H9 (cell line): ENCODE results near the gene CYTH4. TPM values are rescaled to one million over a fixed set of nuclear protein-coding genes. Genes with fewer than 3 reads are reported as not detected.

Experiments used
- DNase-seq: peaks from one replicate; pipeline ENCODE4 v3.0.0-alpha.2; 2017
- H2AFZ ChIP-seq: one replicate; pipeline ENCODE4 v1.6.1; 2013; ENCODE audit warnings: mild to moderate bottlenecking, low read length, control low read depth, moderate library complexity
- H2AK5ac ChIP-seq: 2 replicates; pipeline ENCODE4 v1.6.1; 2013; ENCODE audit warnings: low read length, control low read depth, mixed read lengths; ENCODE audit not compliant: insufficient read length
- H2BK120ac ChIP-seq: one replicate; pipeline ENCODE4 v1.6.1; 2013; ENCODE audit warnings: low read depth, mild to moderate bottlenecking, low read length, control low read depth, inconsistent platforms; ENCODE audit not compliant: poor library complexity, severe bottlenecking
- H2BK12ac ChIP-seq: 2 replicates; pipeline ENCODE4 v1.6.1; 2013; ENCODE audit warnings: low read length, control low read depth, mixed read lengths, low read depth; ENCODE audit not compliant: insufficient read length
- H2BK15ac ChIP-seq: 2 replicates; pipeline ENCODE4 v1.6.1; 2013; ENCODE audit warnings: low read depth, low read length, control low read depth
- H2BK20ac ChIP-seq: one replicate; pipeline ENCODE4 v1.6.1; 2013; ENCODE audit warnings: low read depth, mild to moderate bottlenecking, low read length, control low read depth, inconsistent platforms; ENCODE audit not compliant: poor library complexity, severe bottlenecking
- H2BK5ac ChIP-seq: 2 replicates; pipeline ENCODE4 v1.6.1; 2013; ENCODE audit warnings: low read length, control low read depth, mixed read lengths; ENCODE audit not compliant: insufficient read length
- H3K14ac ChIP-seq: 2 replicates; pipeline ENCODE4 v1.6.1; 2013; ENCODE audit warnings: low read length, control low read depth; ENCODE audit not compliant: insufficient read depth
- H3K18ac ChIP-seq: 2 replicates; pipeline ENCODE4 v1.6.1; 2013; ENCODE audit warnings: low read depth, mild to moderate bottlenecking, mixed read lengths, low read length, control low read depth; ENCODE audit not compliant: insufficient read length
- H3K23ac ChIP-seq: 2 replicates; pipeline ENCODE4 v1.6.1; 2013; ENCODE audit warnings: low read length, control low read depth, mixed read lengths, low read depth; ENCODE audit not compliant: insufficient read length
- H3K23me2 ChIP-seq: 2 replicates; pipeline ENCODE4 v1.6.1; 2013; ENCODE audit warnings: low read depth, mild to moderate bottlenecking, mixed read lengths, low read length, control low read depth; ENCODE audit not compliant: insufficient read length, poor library complexity, severe bottlenecking
- H3K27ac ChIP-seq: 2 replicates; pipeline ENCODE4 v1.5.1; 2013; ENCODE audit warnings: low read length, control low read depth, mixed read lengths, low read depth; ENCODE audit not compliant: insufficient read length
- H3K27me3 ChIP-seq: 2 replicates; pipeline ENCODE4 v1.6.1; 2013; ENCODE audit warnings: low read length, control low read depth, inconsistent platforms; ENCODE audit not compliant: insufficient read depth
- H3K4ac ChIP-seq: 2 replicates; pipeline ENCODE4 v1.6.1; 2013; ENCODE audit warnings: low read depth, mild to moderate bottlenecking, control low read depth, inconsistent platforms, low read length, moderate library complexity
- H3K4me1 ChIP-seq: 2 replicates; pipeline ENCODE4 v1.6.1; 2013; ENCODE audit warnings: low read length, control low read depth, inconsistent platforms; ENCODE audit not compliant: insufficient read depth
- H3K4me2 ChIP-seq: 2 replicates; pipeline ENCODE4 v1.6.1; 2013; ENCODE audit warnings: low read length, control low read depth, mixed read lengths; ENCODE audit not compliant: insufficient read length, insufficient read depth
- H3K56ac ChIP-seq: 2 replicates; pipeline ENCODE4 v1.6.1; 2013; ENCODE audit warnings: low read depth, mild to moderate bottlenecking, mixed read lengths, low read length, control low read depth; ENCODE audit not compliant: insufficient read length
- H3K79me1 ChIP-seq: 2 replicates; pipeline ENCODE4 v1.6.1; 2013; ENCODE audit warnings: low read depth, mild to moderate bottlenecking, moderate library complexity, low read length, control low read depth, inconsistent platforms; ENCODE audit not compliant: insufficient read depth, poor library complexity, severe bottlenecking
- H3K79me2 ChIP-seq: 2 replicates; pipeline ENCODE4 v1.6.1; 2013; ENCODE audit warnings: low read length, control low read depth, inconsistent platforms; ENCODE audit not compliant: insufficient read depth
- H3K9ac ChIP-seq: 2 replicates; pipeline ENCODE4 v1.6.1; 2013; ENCODE audit warnings: low read length, control low read depth, mixed read lengths; ENCODE audit not compliant: insufficient read length; ENCODE audit errors: extremely low read depth
- H3K9me3 ChIP-seq: one replicate; pipeline ENCODE4 v1.6.1; 2013; ENCODE audit warnings: low read depth, low read length, inconsistent platforms; ENCODE audit not compliant: control insufficient read depth
- H3T11ph ChIP-seq: one replicate; pipeline ENCODE4 v1.6.1; 2013; ENCODE audit warnings: mild to moderate bottlenecking, low read length, control low read depth, inconsistent platforms
- H4K20me1 ChIP-seq: one replicate; pipeline ENCODE4 v1.6.1; 2013; ENCODE audit not compliant: control insufficient read depth, insufficient read length, insufficient read depth
- H4K5ac ChIP-seq: 2 replicates; pipeline ENCODE4 v1.6.1; 2013; ENCODE audit warnings: low read depth, mild to moderate bottlenecking, mixed read lengths, low read length, control low read depth; ENCODE audit not compliant: insufficient read length
- H4K8ac ChIP-seq: replicated peaks from 2 replicates; pipeline ENCODE4 v1.6.1; 2013; ENCODE audit warnings: low read length, control low read depth, mixed read lengths, low read depth; ENCODE audit not compliant: insufficient read length
- H4K91ac ChIP-seq: 2 replicates; pipeline ENCODE4 v1.6.1; 2013; ENCODE audit warnings: low read depth, mild to moderate bottlenecking, moderate library complexity, mixed read lengths, low read length, control low read depth; ENCODE audit not compliant: insufficient read length
- H3K27ac Mint-ChIP-seq, 3 experiments: 2 replicates in 2 of 3; 3 replicates in 1 of 3; pipeline ENCODE4 v1.8.0; 2020 to 2021; ENCODE audit warnings: mixed read lengths in 3 of 3, mild to moderate bottlenecking in 1 of 3, moderate library complexity in 1 of 3
- H3K27me3 Mint-ChIP-seq: 2 replicates; pipeline ENCODE4 v1.8.0; 2021; ENCODE audit warnings: low read depth, mild to moderate bottlenecking, moderate library complexity, mixed read lengths
- H3K36me3 Mint-ChIP-seq, 3 experiments: 2 replicates in 2 of 3; 3 replicates in 1 of 3; pipeline ENCODE4 v1.8.0; 2020 to 2021; ENCODE audit warnings: low read depth in 3 of 3, mixed read lengths in 3 of 3; ENCODE audit not compliant: insufficient read depth in 1 of 3
- H3K4me1 Mint-ChIP-seq, 2 experiments: 2 replicates each; pipeline ENCODE4 v1.8.0; 2020; ENCODE audit warnings: mixed read lengths in 2 of 2
- H3K4me3 Mint-ChIP-seq, 2 experiments: 2 replicates in 1 of 2; 3 replicates in 1 of 2; pipeline ENCODE4 v1.8.0; 2020 to 2021; ENCODE audit warnings: mild to moderate bottlenecking in 2 of 2, mixed read lengths in 2 of 2, moderate library complexity in 1 of 2
- H3K9me3 Mint-ChIP-seq, 2 experiments: 2 replicates in 1 of 2; 3 replicates in 1 of 2; pipeline ENCODE4 v1.8.0; 2020; ENCODE audit warnings: mild to moderate bottlenecking in 2 of 2, mixed read lengths in 2 of 2, moderate library complexity in 1 of 2
- WGBS: extraction: QIAGEN DNeasy Blood & Tissue Kit; methylation state at CpG from one replicate; pipeline ENCODE4 v1.1.7; 2013; ENCODE audit warnings: missing lambda C conversion rate, low lambda C conversion rate, mixed read lengths; ENCODE audit not compliant: insufficient read length; ENCODE audit errors: extremely low coverage; 5-methylcytosine and 5-hydroxymethylcytosine counted together
- total RNA-seq: library from RNA; stranded (reverse); gene quantifications from 2 replicates; pipeline ENCODE4 v1.2.1, GENCODE V29; 2021
- TF ChIP-seq, protein P1 (sequence below): fragments of 200-600 bp; sonication (generic); conservative IDR thresholded peaks from 3 replicates; pipeline ENCODE4 v1.8.0; 2021; ENCODE audit warnings: antibody characterized with exemption, mild to moderate bottlenecking

CYTH4 gene
- total RNA-seq, 1 experiment from 2014 or later = not detected

- WGBS = no CpG with 5 or more reads among the region's 6 CpGs
- H3K14ac ChIP-seq = no peak overlapping the region
- no peak overlapping the region for H3K23ac ChIP-seq
- H4K5ac ChIP-seq = no peak overlapping the region
- no peak overlapping the region for H2BK15ac ChIP-seq
- no peaks in the 10 kb centered on the region for H3K79me2 ChIP-seq
- no peak overlapping the region for H3K4me2 ChIP-seq
- Mint-ChIP-seq H3K27me3 (peaks cover 29% of the 10 kb centered on the region), H3K9me3 (no peaks in the 10 kb centered on the region; a peak in 1 of 5 replicates), H3K4me3 (no peak overlapping the region), H3K36me3 (no peaks in the 10 kb centered on the region), H3K4me1 (peaks cover 10 to 17% of the 10 kb centered on the region in 2 experiments), H3K27ac (no peak overlapping the region)
- TF ChIP-seq, protein P1, sequence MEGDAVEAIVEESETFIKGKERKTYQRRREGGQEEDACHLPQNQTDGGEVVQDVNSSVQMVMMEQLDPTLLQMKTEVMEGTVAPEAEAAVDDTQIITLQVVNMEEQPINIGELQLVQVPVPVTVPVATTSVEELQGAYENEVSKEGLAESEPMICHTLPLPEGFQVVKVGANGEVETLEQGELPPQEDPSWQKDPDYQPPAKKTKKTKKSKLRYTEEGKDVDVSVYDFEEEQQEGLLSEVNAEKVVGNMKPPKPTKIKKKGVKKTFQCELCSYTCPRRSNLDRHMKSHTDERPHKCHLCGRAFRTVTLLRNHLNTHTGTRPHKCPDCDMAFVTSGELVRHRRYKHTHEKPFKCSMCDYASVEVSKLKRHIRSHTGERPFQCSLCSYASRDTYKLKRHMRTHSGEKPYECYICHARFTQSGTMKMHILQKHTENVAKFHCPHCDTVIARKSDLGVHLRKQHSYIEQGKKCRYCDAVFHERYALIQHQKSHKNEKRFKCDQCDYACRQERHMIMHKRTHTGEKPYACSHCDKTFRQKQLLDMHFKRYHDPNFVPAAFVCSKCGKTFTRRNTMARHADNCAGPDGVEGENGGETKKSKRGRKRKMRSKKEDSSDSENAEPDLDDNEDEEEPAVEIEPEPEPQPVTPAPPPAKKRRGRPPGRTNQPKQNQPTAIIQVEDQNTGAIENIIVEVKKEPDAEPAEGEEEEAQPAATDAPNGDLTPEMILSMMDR = no peak
- no peak overlapping the region for H2BK20ac ChIP-seq
- H2BK5ac ChIP-seq = no peak overlapping the region
- H3K18ac ChIP-seq = no peak overlapping the region
- no peaks in the 10 kb centered on the region for H3K79me1 ChIP-seq
- H4K8ac ChIP-seq = no peak overlapping the region
- H3K9me3 ChIP-seq = no peaks in the 10 kb centered on the region
- no peak overlapping the region for H2AK5ac ChIP-seq
- H3K23me2 ChIP-seq = no peaks in the 10 kb centered on the region
- H3K56ac ChIP-seq = no peak overlapping the region
- H3K4ac ChIP-seq = no peak overlapping the region
- H4K91ac ChIP-seq = no peak overlapping the region
- no peak overlapping the region for H2BK12ac ChIP-seq
- no peaks in the 10 kb centered on the region for H3K27me3 ChIP-seq
- no peaks in the 10 kb centered on the region for H3K4me1 ChIP-seq
- no peak overlapping the region for H3K27ac ChIP-seq
- no peaks in the 10 kb centered on the region for H4K20me1 ChIP-seq
- no peak overlapping the region for H2BK120ac ChIP-seq
- no peak overlapping the region for H3K9ac ChIP-seq
- H2AFZ ChIP-seq = no peak overlapping the region
- no peak for DNase-seq
- H3T11ph ChIP-seq = no peak overlapping the region
Measured at GRCh38 chr22:37316405-37316804, 34.1 kb downstream of the CYTH4 start.
